NCI-H1105 treated with DMSO at 0.1 percent for 48 hours (cell line): ENCODE data around the gene NUDT16.

Experiments used
- DNase-seq: peaks from one replicate; lab custom pipeline; 2025; lab: John Stamatoyannopoulos, UW

NUDT16 gene

DNA sequence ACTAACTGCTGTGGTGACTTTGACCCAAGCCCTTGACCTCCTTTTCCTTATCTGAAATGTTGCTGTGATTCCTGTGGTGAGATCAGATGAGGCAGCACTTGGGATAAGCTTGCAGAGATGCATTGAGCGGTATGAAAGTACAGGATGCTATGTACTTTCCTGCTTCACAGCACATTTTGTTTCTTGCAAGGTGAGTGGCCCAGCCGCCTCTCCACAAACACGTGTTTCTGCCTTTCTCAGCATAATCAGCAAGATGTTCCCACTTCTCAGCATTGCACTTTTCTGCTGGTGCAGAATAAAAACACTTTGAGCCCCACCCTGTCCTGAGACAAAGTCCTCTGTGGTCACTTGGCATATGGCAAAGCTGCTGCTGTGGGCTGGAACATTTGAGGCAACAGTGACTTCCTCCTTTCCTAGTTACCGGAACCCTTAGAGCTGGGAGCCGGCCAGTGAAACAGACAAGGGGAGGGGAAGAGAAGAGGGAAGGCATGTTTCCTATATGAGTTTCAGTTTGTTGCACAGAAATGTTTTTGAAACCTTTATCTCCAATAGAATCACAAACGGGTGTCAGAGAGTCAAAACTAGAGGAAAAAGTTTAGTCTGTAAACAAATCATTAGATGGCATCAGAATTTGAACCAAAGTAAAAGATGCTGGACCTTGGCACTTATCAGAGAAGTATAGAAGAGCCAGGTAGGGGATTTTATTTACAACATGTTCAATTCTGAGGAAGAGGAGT, 5.0 kb downstream of the NUDT16 start:
- no peak for DNase-seq

DNA sequence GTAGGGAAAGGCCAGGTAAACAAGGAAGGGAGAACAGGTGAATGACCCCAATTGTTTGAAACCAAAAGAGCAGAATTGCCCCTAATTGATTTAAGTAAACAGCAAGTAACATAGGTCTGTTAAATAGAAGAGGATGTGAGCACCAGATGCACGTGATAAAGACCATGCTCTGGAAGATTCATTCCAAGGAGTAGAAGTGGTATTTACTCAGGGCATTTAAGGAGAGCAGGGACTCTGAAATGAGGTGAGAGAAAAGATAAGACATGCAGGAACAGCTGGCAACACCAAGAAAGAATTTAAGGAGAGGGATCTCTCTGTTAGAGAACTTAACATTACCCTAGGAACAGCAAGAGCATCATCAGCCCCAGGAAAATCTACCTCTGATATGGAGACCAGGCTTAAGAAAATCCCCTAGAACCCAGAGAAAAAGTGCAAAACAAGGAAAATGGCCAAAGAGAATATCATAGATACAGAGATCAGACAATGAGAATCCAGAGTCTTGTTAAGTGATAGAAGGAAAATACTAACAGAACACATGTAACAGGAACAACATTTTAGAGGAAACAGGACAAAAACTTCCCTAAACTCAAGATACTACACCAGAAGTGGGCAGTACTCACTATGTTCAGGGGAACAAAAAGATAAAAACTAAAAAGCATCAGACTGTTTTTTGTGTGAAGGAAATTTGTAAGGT, 6.4 kb downstream of the NUDT16 start:
- DNase-seq: no peak

DNA sequence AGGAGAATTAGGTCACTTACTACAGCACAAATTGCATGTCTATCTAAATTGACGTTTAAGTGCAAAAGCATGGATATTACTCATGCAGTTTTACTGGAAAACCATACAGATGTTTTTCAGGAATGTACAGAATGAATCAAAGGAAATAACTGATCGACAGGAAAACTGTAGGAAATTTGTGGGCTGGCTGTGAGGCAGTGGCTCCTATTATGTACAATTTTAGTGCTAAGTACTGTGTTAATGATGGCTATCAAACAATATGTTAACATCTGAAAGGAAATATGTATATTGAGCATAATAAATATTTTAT, 6.9 kb downstream of the NUDT16 start:
- no peak for DNase-seq

DNA sequence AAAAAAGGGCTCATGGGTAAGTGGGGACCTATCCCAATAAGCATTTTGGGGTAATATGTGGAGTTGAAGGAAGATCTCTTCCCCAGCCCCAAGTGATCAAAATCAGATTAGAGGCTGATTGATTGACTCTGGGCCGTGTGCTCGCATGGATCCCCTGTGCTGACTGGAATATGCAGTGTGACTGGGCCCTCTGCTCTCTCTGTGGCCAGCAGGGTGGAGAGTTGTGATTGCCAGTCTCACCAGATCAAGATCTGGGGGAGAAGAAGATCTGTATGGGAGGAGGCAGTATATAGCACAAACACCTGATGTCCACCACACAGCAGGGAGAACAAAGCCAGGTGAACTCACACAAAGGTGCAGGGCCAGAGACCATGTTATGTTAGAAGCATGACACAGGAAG, 8.8 kb downstream of the NUDT16 start:
- DNase-seq: no peak

DNA sequence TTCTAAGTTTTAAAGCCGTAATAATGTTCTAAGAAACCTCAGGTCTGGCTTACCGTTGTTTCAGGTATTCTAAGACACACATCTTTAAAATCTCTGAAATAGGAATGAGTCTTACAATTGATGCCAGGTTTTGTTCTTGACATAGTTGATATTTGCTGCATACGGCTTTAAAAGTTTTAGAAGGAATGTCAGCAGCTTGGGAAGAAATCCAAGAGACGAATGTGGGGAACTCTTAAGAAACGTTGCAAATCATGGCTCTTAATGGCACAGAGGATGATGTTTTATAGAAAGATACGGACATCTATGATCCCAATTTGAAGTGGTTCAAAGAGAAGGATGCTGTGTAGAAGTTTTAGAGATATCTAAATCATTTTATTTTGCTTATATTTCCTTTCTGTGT, 11.5 kb downstream of the NUDT16 start:
- DNase-seq: no peak

DNA sequence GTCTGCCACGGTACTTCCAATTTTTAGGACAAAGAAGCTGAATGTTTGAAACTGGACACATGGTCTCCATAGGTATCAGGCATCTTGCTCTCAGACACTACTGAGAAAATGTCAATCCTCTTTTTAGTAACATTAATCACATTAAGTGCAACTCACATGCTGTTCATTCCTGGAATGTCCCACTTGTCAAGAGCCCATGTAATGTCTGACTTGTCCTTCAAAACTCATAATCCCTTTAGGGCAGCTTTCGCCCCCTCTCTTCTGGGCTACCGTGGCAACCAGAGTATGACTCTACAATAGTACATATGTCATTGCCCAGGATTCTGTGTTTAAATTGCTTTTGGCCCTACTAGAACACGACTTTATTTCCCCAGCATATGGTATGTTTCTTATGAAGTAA, 12.3 kb downstream of the NUDT16 start:
- DNase-seq: no peak

DNA sequence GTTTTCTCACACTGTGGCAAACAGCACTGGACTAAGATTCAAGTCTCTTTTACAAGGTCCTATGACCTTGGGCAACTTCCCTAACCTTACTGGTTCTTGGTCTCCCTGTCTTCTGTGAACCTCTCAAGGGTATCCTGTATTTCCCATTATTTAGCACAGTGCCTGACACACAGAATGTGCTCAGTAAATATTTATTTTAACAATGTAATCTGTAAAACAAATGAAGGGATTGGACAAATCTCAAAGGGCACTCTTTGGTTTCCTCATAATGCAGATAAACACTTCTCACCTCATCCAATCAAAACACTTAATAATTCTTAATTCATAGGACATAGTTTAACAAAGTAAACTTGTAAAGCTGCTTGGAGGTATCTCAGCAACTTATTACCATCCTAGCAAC, 12.8 kb downstream of the NUDT16 start:
- DNase-seq: no peak

DNA sequence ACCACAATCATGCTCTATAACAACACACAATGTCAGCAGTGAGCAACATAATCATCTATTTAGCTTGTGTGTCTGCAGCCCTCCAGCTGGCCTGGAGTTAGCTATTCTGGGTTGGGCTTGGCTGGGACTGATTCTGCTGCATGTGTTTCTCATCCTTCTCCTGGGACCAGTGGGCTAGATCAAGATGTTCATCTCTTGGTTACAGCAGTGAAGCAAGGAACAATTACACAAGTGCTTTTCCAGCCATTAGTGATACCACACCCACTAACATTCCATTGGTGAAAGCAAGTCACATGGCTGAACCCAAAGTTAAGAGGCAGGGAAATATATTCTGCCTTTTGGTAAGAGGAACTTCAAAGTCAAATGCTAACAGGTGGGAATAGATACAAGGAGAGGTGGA, 14.6 kb downstream of the NUDT16 start:
- no peak for DNase-seq

DNA sequence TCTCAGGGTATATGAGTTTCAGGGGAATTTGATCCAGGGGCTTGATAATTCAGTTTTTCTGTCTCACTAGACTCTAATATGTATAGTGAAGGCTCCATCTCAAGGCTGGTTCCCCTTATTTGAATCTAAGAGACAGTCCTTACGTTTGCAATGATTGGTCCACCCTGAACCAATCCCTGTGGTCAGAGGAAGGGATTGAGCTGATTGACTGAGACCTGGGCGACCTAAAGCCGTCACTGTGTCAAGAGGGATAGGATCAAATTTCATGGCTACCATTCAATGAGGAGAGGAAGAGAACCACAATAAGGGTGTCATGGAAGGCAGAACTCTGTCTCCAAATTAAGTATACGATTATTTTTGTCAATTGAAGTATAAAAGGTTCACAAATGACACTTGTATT, 16.3 kb downstream of the NUDT16 start:
- DNase-seq: no peak

DNA sequence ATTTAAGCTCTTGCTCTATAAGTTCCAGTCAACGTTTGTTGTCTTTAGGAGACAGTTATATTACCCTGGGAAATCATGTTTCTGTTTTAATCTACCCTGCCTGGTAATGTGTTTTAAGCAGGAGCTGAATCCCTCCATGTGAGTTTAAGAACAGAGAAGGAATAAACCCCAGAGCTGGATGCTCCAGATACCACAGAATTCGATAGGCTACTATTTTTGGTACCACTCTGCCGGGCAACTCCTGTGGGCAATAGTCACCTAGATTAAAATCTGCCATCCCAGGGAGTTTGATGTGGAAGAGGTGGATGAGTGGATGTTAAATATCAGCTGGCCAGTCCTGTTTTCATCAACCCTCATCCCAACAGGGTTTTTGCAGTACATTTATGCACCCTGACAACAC, 20.4 kb downstream of the NUDT16 start:
- no peak for DNase-seq

DNA sequence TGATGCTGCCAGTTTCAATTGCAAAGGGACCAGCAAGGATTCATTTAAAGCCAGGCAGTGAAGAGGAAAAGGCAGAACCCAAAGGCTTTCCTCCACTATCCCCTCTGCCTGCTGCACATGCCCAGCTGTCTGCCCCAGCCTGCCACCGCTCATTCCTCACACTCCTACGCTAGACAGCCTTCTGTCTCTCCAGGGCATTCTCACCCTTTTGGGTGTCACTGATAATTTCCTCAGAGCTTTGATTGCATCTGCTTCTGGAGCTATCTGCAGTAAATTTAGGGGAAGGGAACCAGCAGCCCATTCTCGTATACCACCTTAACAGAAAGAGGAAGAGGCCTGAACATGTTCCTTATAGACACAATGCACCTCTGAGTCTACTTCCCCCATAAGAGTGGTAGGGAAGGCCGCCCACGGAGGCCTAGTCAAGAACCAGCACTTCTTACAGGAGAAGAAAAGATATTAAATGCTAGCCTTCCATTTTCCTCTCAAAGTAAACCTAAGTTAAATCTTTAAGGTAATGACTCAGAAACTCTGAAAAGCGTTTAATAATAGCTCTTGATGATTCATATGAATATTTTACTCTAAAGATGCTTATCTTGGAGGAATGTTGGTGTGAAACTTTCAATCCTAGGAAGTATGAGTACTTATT, 20.9 kb downstream of the NUDT16 start:
- no peak for DNase-seq

DNA sequence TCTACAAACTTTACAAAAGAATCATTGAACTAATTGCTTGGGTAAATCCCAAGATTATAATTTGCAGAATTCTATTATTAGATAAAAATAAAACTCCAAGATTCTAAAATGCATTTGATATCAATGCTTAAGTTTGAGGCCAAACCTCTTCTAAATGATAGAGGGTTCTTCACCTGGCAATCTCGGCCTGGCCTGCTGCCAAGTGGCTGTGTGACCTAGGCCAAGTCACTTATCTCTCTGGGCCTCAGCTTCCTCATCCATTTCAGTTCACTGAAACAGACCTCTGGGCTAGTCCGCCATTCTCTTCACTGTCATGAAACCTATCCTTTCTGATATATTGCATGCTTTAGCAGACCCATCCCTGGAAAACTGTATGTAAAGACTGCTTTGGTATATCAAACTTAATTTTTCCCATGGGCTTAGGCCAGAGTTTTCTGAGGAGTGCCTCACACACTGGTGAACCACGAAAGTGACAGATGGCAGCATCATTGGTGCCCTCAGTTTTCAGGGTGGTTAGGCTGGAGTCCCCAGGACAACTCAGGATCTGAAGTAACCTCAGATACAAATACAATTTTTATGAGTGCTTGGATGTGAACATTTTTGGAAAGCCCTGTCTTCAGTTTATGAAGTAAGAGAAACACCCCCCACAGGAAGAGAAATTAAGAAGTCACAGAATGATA, 21.8 kb downstream of the NUDT16 start:
- no peak for DNase-seq

DNA sequence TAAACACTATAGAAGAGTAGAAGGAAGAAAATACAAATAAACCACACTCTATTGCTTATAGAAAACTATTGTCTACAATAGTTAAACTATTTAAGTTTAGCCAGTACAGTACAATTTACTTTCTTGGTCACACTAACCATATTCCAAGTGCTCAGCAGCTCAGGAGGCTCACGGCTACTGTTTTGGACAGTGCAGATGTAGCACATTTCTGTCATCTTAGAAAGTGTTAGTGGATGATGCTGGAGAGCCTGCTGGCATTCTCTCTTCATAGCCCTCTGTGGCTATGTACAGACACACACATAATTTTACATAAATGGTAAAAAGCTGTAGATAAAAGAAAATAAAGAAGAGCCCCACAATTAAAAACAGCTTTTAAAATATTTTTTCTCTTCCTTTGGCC, 23.8 kb downstream of the NUDT16 start:
- DNase-seq: no peak

DNA sequence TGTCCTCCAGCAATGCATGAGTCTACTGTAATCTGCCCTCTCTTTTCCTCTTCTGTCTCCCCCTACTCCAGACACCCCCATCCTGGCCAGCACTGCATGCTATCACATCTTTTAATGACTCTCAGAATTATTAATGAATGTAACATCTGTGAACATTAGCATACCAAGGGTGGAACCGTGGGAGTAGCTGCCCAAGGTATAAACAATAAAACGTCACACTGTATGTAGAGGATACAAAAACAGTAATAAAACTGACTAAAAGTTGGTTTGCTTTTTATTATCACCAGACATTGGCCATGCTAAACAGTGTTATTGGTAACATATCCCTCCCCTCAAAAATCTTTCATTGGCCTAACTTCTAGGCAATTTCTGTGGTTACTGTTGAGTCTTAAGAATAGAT, 24.7 kb downstream of the NUDT16 start:
- DNase-seq: no peak

DNA sequence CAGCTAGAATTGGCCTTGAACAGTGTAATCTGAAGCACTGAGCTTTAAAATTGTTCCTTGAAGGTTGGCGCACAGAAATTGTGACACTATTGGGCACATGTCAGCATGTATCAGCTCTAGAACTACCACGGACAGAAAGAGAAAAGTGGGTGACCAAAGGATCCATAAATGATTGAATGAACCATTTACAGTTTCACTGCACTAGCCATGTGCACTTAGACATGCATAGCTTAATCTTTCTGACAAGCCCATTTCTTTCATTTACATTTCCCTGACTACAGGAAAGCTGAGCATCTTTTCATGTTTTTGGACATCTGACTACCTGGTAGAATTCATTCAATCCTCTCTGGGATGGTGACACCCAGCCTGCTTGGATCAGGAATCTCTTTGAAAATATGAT, 36.2 kb downstream of the NUDT16 start:
- DNase-seq: no peak

DNA sequence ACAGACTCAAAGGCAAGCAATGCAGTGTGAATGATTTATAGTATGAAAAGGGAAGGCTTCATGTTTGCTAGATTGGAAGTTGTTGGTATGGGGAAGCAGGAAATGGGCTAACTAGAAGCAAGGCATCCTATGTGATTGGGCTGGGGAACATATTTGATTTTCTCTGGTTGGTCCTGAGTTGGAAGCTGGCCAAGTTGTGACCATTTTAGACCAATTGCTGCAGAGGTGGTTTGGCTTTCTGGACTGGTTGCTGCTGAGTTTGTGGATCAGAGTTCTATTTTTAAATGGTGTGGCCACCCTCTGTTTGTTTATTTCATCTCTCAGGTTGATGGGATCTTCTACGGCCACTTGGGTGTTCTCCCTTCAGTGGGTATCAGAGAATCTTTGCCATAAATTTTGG, 39.7 kb downstream of the NUDT16 start:
- no peak for DNase-seq

DNA sequence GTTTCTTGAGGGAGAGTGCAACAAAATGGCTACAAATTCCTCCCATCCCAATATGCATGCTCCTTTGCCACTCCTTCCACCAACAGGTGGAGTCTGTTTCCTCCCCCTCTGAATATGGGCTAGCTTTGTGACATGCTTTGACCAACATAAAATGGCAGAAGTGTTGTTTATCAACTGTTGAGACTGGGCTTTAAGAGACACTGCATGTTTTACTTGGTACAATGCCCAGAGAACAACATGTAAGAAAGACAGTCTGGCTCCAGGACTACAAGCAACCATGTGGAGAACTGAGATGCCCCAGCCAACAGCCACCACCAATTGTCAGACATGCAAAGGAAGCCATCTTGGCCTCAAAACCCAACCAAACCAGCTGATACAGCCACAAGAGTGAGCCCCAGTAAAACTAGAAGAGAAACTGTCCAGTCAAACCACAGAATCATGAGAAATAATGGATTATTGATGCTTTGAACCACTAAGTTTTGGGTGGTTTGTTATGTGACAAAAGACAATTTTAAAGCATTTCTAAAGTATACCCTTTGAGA, 40.5 kb downstream of the NUDT16 start:
- no peak for DNase-seq

DNA sequence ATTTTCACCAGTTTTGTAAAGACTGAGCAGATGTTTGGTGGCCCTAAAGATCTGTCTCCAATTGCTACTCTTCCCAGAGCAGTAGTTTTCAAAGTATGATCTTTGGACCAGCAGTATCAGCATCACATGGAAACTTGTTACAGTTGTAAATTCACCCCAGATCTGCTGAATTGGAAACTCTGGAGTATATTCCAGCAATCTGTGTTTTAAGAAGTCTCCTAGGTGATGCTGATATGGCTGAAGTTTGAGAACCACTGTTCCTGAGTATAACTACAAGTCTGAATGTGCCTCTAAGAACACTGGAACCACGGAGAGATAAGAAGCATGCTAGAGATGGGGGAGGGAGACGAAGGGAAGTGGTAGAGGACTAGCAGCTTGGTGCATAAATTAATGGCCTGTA, 45.7 kb downstream of the NUDT16 start:
- no peak for DNase-seq

DNA sequence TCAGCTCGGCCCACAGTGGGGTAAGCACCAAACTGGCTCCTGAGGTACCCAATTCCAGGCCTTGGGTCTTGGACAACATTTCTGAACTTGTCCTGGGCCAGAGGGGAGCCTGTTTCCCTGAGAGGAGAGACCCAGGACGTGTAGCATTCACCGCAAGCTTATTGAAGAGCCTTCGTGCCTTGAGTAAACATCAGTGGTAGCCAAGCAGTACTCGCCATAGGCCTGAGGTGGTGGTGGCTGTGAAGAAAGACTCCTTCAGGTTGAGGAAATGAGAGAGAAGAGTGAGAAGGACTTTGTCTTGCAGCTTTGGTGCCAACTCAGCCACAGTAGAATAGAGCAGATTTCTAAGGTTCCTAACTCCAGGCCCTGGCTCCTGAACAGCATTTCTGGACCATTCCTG, 50.2 kb downstream of the NUDT16 start:
- no peak for DNase-seq

DNA sequence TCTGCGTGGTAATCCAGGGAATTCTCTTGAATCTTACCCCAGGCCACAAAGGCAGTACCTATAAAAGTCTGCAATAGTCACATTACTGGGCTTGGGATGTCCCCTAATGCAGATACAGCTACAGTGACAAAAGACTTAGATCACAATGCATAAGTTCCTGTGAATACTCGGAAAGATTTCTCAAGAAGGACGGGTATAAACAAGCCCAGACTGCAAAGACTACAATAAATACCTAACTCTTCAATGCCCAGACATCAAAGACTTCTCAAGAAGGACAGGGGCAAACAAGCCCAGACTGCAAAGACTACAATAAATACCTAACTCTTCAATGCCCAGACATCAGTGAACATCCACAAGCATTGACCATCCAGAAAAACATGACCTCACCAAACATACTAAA, 50.9 kb downstream of the NUDT16 start:
- no peak for DNase-seq

DNA sequence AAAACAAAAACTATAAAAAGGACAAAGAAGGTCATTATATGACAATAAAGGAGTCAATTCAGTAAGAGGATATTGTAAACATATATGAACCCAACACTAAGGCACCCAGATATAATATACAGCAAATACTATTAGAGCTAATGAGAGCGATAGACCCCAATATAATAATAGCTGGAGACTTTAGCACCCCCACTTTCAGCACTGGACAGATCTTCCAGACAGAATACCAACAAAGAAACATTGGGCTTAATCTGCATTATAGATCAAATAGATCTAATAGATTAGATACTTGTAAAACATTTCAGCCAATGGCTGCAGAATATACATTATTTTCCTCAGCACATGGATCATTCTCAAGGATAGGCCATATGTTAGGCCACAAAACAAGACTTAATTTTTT, 53.4 kb downstream of the NUDT16 start:
- no peak for DNase-seq
